DND-41 (cell line): ENCODE data around the gene FAM120C.

Source experiments
- CTCF ChIP-seq: IDR thresholded peaks from 2 replicates; pipeline ENCODE4 v1.5.1; 2012; ENCODE audit warnings: borderline replicate concordance, low read length, moderate library complexity, mild to moderate bottlenecking; ENCODE audit not compliant: poor library complexity, severe bottlenecking; ENCODE audit errors: extremely low read depth
- EZH2 ChIP-seq: IDR thresholded peaks from 3 replicates; pipeline ENCODE4 v1.6.1; 2012; ENCODE audit warnings: borderline replicate concordance, low read depth, mild to moderate bottlenecking, moderate library complexity, low read length, inconsistent platforms; ENCODE audit not compliant: severe bottlenecking

GRCh38 chrX:54134269-54134668, 48.8 kb downstream of the FAM120C start:
- TF ChIP-seq CTCF (no peak), EZH2 (no peak)
